Right renal cortex interstitium (tissue), 3 donors: ENCODE results near the gene CHI3L2. TPM values are rescaled to one million over a fixed set of nuclear protein-coding genes. Genes with fewer than 3 reads are reported as not detected.

ENCODE experiments used
- DNase-seq, 3 donors: peaks; one replicate each; pipeline ENCODE4 v3.0.0-alpha.2; 2013; ENCODE audit warnings: low read depth in 3 of 3, low spot score in 2 of 3
- polyA plus RNA-seq, 3 donors: library from polyadenylated mRNA; unstranded; fragments of 120-200 nt; gene quantifications; one replicate each; pipeline ENCODE4 v1.2.1, GENCODE V29; 2013; ENCODE audit not compliant: insufficient read length in 3 of 3

The CHI3L2 gene
- polyA plus RNA-seq, result under 1 TPM; 0.24 to 0.33 (median 0.26) TPM

DNA sequence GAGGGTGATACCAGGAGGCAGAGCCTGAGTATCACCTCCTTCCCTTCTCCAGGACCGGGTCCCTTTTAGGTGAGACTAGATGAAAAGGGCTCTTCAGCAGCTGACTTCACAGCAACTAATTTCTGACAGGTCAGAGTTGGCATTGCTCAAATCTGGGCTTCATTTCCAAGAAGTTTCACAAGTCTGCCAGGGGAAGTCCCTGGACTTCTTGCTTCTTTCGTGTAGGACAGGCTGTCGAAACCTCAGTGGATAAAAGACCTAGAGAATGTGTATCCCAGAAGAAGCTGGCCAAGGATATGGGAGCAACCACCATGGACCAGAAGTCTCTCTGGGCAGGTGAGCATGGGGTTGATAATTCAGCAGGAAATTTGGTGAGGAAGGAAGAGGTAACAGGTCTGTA lies at the start of gene CHI3L2:
Gene CHI3L2, plus strand, starts transcription at position 280 of the 400 bp plus-strand sequence. Its CDS starts 17 bp downstream, at position 297.
- no peak for DNase-seq

DNA sequence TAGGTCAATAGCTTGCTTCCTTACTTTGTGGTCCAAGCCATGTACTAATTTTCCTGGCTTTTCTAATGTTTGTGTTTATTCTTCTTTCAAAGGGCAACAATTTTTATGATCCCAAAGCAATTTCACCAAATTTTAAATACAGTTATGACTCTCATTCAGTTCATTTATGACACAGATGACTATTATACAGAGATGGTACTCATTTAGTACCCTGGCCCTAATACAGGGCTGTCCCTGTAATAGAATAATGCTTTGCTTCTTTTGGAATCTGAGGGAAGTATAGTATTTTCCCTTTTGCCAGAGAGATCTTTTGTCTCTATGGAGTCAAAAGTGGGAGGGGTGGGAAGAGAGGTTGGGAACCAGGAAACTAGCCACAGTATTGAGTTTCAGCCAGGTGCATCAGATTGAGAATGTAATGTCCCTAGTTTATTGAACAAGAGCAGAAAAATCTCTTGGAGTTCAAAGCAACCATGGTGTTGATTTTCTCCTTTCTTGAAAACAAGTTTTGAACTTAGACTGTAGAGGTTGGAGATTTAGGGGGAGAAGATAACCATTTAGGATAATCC lies 47.5 kb upstream of the CHI3L2 start:
- no peak for DNase-seq

- no peak for DNase-seq
Measured at GRCh38 chr1:111182052-111182451, 45.5 kb upstream of the CHI3L2 start.

GRCh38 chr1:111183308-111184069 lies 44.0 kb upstream of the CHI3L2 start:
- DNase-seq, result no peak

- no peak for DNase-seq
Measured at GRCh38 chr1:111184663-111185062, 42.9 kb upstream of the CHI3L2 start.

DNA sequence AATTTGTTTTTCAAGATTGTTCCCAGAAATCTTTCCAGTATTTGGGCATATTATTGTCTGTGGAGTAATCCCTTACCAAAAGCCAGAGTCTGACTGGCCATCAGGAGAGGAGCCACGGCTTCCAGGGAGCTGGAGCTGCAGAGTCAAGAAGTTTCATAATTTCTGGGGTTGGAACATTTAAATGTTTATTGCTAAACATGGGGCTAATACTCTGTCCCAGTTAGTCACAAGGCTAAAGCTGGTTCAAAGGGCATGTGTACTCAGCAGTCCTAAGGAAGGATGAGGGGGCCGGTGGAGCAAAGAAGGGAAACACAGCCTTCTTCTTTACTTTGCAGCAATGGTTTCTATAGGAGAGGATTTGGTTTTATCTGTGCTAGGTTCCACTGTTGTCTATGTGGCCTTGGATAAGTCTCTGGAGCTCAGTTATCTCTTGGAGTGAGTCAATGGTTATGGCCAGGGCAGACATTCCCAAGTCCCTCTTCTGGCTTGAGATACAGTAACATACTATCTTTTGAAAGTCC lies 36.5 kb upstream of the CHI3L2 start:
- DNase-seq, result no peak

GRCh38 chr1:111191496-111191895 lies 36.0 kb upstream of the CHI3L2 start:
- no peak for DNase-seq

- DNase-seq, result no peak
Measured at GRCh38 chr1:111192074-111192473, 35.4 kb upstream of the CHI3L2 start.

GRCh38 chr1:111192658-111193519 lies 34.6 kb upstream of the CHI3L2 start:
- no peak for DNase-seq

GRCh38 chr1:111193712-111194480 lies 33.6 kb upstream of the CHI3L2 start:
- DNase-seq, result no peak

- no peak for DNase-seq
Measured at GRCh38 chr1:111195002-111195684, 32.4 kb upstream of the CHI3L2 start.

DNA sequence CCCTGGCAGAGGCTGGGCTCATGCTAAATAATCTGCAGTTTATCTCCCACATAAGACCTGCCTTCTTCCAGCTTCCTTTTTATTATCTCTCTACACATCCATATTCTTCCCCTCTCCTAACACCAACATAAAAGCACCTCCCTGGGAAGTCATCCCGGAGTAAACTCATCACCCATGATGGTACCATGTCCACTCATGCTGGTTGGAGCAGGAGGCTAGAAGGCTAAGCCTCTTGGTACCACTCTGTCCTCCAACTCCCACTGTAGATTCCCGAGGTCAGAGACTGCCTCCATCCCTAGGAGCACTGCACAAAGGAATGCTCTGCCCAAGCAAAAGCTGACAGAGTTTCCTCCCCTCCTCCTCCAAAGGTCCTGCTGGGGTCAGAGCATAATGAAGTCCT lies 31.3 kb upstream of the CHI3L2 start:
- DNase-seq, result no peak

DNA sequence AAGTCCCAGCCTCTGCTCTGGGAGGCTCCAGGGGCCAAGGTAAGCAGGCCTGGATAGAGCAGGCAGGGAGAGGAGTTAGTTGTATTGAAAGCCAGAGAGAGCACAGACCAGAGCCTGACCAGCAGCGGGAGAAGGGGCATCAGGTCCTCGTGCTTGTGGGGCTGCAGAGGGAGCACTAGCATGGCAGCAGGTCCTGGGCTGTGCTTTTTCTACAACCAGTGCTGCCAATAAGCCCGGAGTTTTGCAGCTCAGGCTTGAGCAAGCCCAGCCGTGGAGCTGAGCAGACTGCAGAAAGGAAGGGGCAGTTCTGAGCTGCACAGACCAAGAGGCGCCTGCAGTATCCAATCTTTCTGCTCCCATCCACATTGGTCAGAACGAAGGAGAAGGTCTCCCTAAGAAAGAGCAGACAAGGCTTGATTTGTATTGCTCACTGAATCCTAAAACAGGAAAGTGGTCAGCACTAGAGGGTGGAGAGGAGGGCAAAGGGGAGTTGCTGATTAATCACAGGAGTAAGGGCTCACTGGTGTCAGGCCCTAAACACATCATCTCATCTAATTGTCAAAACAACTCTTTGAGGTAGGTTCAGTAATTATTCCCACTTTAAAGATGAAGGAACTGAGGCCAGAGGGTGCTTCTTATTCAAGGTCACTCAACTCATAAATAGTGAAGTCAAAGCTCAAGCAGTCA lies 29.8 kb upstream of the CHI3L2 start:
- DNase-seq, result no peak

DNA sequence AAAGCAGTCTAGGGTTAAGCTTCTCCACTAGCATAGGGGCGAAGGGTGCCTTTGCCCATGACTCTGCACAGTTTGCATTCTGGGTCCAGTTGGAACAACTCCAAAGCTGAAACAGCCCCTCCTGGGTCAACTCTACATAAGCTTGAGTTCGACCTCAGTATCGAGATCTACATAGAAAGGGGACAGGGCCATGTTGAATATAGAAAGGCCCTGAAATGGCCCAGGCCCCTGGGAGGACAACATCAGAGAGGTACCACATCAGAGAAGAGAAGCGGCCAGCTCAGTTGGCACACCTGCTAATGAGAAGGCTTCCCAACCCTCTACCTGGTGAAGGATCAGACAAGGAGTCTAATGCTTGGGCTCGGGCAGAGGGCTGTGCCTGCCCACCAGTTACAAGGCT lies 28.7 kb upstream of the CHI3L2 start:
- DNase-seq, result no peak

DNA sequence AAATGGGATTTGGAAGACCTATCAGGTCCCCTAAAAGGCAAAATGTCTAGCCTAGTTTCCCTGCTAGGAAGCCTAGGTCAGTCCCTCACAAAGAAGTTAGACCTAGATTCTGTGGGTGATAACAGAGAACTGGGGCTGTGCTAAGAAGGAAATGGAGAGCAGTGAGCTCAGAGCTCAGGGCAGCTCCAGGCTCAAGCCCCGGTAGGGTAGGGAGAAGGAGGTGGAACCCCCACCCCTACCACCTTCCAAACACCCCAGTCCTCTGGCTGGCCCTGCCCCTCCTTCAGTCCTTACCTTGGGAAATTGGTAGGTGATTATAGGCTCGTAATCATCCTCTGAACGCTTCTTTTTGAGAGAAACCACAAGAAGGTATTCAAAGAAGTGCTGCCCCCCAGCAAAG lies 28.2 kb upstream of the CHI3L2 start:
- no peak for DNase-seq

- no peak for DNase-seq
Measured at GRCh38 chr1:111199881-111200801, 27.4 kb upstream of the CHI3L2 start, which contains the start of gene DENND2D. Gene DENND2D, minus strand, starts transcription at chr1:111200646. Its CDS starts 187 bp downstream, at chr1:111200459.

DNA sequence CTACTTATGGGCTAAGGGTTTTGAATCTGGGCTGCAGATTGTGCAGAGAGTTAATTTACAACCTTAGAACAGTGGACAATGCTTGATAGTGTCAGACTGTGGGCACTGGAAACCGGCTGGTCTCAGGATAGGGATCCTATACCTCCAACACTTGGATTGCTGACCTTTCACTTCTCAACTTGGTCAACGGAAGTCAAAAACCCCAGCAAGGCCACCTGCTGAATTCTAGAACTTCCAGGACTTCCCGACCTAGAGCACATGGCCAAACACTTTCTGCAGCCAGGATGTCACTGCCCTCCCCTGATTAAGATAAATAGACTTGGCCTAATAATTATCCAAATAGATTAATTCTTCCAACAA lies 26.7 kb upstream of the CHI3L2 start:
- DNase-seq, result no peak
